PC-3 (cell line): ENCODE data around the gene KRT79.

Experiments used
- EZH2 ChIP-seq: fragments of 300-600 bp; sonication (generic); IDR thresholded peaks from one replicate; pipeline ENCODE4 v1.6.1; 2017; ENCODE audit warnings: antibody characterized with exemption, mild to moderate bottlenecking, low read length; ENCODE audit not compliant: unreplicated experiment
- TF ChIP-seq, protein P1 (sequence below): fragments of 300-600 bp; sonication (generic); conservative IDR thresholded peaks from 2 replicates; pipeline ENCODE4 v1.5.1; 2017; ENCODE audit warnings: antibody characterized with exemption, low read depth, mild to moderate bottlenecking, low read length

DNA sequence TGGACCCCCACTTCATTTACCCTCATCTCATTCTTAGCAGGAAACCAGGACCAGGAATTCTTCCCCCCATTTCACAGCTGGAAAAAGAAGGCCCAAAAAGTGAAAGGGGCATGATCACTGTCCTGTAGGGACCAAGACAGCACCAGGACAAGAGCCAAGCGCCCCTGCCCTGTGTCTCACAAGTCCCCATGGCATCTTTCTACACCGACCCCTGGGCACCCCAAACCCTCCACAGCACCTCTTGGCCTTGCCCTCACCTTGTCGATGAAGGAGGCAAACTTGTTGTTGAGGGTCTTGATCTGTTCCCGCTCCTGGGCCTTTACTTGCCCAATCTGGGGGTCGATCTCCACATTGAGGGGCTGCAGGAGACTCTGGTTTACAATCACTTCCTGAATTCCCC, 57.7 kb downstream of the KRT79 start:
- TF ChIP-seq, protein P1, sequence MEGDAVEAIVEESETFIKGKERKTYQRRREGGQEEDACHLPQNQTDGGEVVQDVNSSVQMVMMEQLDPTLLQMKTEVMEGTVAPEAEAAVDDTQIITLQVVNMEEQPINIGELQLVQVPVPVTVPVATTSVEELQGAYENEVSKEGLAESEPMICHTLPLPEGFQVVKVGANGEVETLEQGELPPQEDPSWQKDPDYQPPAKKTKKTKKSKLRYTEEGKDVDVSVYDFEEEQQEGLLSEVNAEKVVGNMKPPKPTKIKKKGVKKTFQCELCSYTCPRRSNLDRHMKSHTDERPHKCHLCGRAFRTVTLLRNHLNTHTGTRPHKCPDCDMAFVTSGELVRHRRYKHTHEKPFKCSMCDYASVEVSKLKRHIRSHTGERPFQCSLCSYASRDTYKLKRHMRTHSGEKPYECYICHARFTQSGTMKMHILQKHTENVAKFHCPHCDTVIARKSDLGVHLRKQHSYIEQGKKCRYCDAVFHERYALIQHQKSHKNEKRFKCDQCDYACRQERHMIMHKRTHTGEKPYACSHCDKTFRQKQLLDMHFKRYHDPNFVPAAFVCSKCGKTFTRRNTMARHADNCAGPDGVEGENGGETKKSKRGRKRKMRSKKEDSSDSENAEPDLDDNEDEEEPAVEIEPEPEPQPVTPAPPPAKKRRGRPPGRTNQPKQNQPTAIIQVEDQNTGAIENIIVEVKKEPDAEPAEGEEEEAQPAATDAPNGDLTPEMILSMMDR = no peak
- no peak for TF ChIP-seq EZH2
